Choroid plexus epithelial cell (primary cell): ENCODE measurements around the gene ABTB2.

ENCODE experiments used
- DNase-seq: peaks from one replicate; pipeline ENCODE4 v3.0.0-alpha.2; 2010; ENCODE audit warnings: low read depth
- H3K4me3 ChIP-seq: 2 replicates; pipeline ENCODE4 v1.5.1; 2011; ENCODE audit warnings: low read depth, mild to moderate bottlenecking, control low read depth, low read length, moderate library complexity
- CTCF ChIP-seq: conservative IDR thresholded peaks from 2 replicates; pipeline ENCODE4 v1.5.1; 2011; ENCODE audit warnings: low read depth, mild to moderate bottlenecking, control low read depth, inconsistent platforms, low read length, moderate library complexity

The ABTB2 gene

DNA sequence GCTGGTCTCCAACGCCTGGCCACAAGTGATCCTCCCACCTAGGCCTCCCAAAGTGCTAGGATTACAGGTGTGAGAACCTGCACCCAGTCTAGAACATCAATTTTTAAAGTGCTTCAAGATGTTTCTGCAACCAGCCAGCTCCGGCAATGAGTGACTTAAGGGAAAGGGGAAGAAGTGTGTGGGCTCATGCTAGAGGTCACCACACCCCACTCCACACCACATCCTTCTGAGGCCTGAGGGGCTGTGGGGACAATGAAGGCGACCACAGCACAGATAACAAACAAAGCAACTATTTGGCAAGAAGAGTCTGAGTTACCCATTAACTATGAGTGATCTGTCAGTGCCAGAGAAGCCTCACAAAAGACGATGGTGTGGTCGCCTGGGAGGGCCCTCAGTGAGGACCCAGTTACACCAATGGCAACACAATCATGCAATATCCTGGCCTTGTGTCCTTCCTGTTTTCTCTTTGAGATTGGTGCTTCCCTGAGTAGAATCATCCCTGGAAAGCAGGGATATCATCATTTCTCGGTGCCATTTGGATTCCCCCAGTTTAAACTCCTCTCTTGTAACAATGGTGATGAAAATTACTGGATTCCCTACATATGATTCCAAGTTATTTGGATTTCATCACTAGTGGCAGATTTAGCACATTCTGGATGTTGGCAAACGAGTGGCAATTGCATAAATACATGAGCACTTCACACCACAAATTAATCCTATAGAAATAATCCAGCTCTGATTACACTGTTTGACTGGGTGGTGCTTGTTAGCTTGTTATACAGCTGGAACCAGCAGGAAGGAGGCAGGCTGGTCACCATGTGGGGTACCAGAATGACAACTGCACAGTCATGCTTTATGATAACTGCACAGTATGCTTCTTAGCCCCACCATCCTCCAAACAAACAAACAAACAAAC lies 18.4 kb downstream of the ABTB2 start:
- no peak overlapping the region for H3K4me3 ChIP-seq
- DNase-seq: no peak
- no peak for TF ChIP-seq CTCF

GRCh38 chr11:34337016-34337415 lies 20.8 kb downstream of the ABTB2 start:
- H3K4me3 ChIP-seq: no peak overlapping the region
- TF ChIP-seq CTCF: no peak
- DNase-seq: no peak

DNA sequence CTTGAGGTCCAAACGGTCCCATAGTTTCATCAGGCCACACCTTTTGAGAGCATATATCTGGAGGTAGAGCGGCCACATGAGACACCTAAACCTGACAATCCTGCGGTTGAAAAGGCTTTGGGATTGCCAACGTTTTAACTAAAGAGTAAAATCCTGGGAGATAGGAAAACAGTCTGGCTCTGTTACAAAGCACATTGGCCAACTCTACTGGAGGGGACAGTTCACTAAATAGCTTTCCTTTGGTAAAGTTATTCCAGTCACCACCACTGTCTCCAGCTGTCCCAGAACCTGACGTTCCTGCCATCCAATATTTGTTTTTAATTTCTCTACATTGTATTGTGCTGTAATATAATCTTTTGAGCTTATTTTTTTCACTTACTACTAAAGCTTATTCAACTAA lies 22.0 kb downstream of the ABTB2 start:
- no peak for DNase-seq
- H3K4me3 ChIP-seq: no peak overlapping the region
- no peak for TF ChIP-seq CTCF

- H3K4me3 ChIP-seq: no peak overlapping the region
- no peak for DNase-seq
- TF ChIP-seq CTCF: no peak
Measured at GRCh38 chr11:34335331-34335730, 22.5 kb downstream of the ABTB2 start.

- DNase-seq: no peak
- TF ChIP-seq CTCF: no peak
- H3K4me3 ChIP-seq: no peak overlapping the region
Measured at GRCh38 chr11:34333787-34334186, 24.0 kb downstream of the ABTB2 start.

GRCh38 chr11:34332524-34332923 lies 25.3 kb downstream of the ABTB2 start:
- DNase-seq: no peak
- TF ChIP-seq CTCF: no peak
- H3K4me3 ChIP-seq: no peak overlapping the region

DNA sequence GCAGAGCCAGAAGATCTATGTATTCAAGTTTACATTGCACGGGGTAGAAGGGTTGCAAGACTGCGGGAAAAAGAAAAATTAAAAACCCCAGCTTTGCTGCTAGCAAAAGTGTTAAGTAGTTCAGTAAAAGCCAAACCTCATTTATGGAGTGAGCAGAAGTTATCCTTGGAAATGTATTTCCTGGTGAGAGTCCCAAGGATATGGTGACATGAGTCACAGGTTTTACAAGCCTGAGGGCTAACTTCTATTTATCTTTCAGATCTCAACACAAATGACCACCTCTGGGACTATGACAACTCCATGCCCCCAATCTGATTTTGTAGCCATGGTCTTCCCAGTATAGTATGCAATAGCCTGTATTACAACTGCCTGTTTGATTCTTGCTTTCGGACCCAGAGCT lies 26.1 kb downstream of the ABTB2 start:
- no peak overlapping the region for H3K4me3 ChIP-seq
- TF ChIP-seq CTCF: no peak

More for the DNA sequence above, 26.1 kb downstream of the ABTB2 start:
- no peak for DNase-seq
